ENCODE measurements around the gene IMMP2L. TPM values are rescaled to one million over a fixed set of nuclear protein-coding genes. Genes with fewer than 3 reads are reported as not detected.

Gene IMMP2L
- polyA plus RNA-seq, 2 of the 4 experiments (the other 2 are of a cell fraction): 16.1 to 23.8 TPM

GRCh38 chr7:111030336-111030735, 532.0 kb downstream of the IMMP2L start (continued):
- TF ChIP-seq HOXB13 (CRISPR knock-in tag; IDR thresholded peaks at IDR 0.05; ENCODE audit: low read depth): no peak

GRCh38 chr7:111029574-111030251, 532.6 kb downstream of the IMMP2L start:
- POLR2A ChIA-PET: no interaction called here
- no peak overlapping the region for H3K27ac ChIP-seq
- H3K4me1 ChIP-seq: peaks cover 9% of the 10 kb centered on the region; the same call in 1 of the 3 replicates
- TF ChIP-seq ZFP36 (IDR thresholded peaks at IDR 0.05; ENCODE audit: borderline replicate concordance, partially characterized antibody) (no peak), CBX8 (IDR thresholded peaks at IDR 0.05) (no peak), HOXA7 (CRISPR knock-in tag; IDR thresholded peaks at IDR 0.05) (no peak), RAD21 (conservative IDR thresholded peaks at IDR 0.05 in 1 of 2, IDR thresholded peaks at IDR 0.05 in 1 of 2) (no peak), ZNF302 (CRISPR knock-in tag; IDR thresholded peaks at IDR 0.05) (no peak), EP300 (IDR thresholded peaks at IDR 0.05) (no peak), SREBF2 (IDR thresholded peaks at IDR 0.05) (no peak), MYC (IDR thresholded peaks at IDR 0.05; ENCODE audit: borderline replicate concordance, low read length) (no peak), TP53 (CRISPR knock-in tag; IDR thresholded peaks at IDR 0.05) (no peak), HEYL (CRISPR knock-in tag; IDR thresholded peaks at IDR 0.05) (no peak), EHMT2 (IDR thresholded peaks at IDR 0.05; ENCODE audit: low read depth) (no peak), MAZ (IDR thresholded peaks at IDR 0.05; ENCODE audit: borderline replicate concordance, low read depth, low read length) (no peak), NR3C1 (IDR thresholded peaks at IDR 0.05) (no peak), RARB (CRISPR knock-in tag; IDR thresholded peaks at IDR 0.05) (no peak), FOXS1 (CRISPR knock-in tag; IDR thresholded peaks at IDR 0.05) (no peak), ESRRA (IDR thresholded peaks at IDR 0.05; ENCODE audit: borderline replicate concordance, low read length) (no peak), JUNB (IDR thresholded peaks at IDR 0.05) (no peak), KDM1A (IDR thresholded peaks at IDR 0.05; ENCODE audit: low read depth) (no peak)
- TF ChIP-seq, protein P1, sequence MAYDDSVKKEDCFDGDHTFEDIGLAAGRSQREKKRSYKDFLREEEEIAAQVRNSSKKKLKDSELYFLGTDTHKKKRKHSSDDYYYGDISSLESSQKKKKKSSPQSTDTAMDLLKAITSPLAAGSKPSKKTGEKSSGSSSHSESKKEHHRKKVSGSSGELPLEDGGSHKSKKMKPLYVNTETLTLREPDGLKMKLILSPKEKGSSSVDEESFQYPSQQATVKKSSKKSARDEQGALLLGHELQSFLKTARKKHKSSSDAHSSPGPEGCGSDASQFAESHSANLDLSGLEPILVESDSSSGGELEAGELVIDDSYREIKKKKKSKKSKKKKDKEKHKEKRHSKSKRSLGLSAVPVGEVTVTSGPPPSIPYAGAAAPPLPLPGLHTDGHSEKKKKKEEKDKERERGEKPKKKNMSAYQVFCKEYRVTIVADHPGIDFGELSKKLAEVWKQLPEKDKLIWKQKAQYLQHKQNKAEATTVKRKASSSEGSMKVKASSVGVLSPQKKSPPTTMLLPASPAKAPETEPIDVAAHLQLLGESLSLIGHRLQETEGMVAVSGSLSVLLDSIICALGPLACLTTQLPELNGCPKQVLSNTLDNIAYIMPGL (CRISPR knock-in tag; IDR thresholded peaks at IDR 0.05; ENCODE audit: borderline replicate concordance): no peak
- ATAC-seq (no peak), DNase-seq (ENCODE audit: low read depth in 1 of 2, low spot score in 1 of 2) (no peak), FAIRE-seq (no peak)
- no peak overlapping the region for H3K4me3 ChIP-seq
- CTCF ChIA-PET: no interaction called here
- H3K9me3 ChIP-seq: no peaks in the 10 kb centered on the region
- no peak overlapping the region for H3K4me2 ChIP-seq
- 85% methylated on average over 1 of the region's 1 CpG for WGBS (ENCODE audit: missing lambda C conversion rate)

GRCh38 chr7:111029141-111029572, 533.1 kb downstream of the IMMP2L start:
- DNase-seq (ENCODE audit: low read depth in 1 of 2, low spot score in 1 of 2) (no peak), ATAC-seq (no peak), FAIRE-seq (no peak)
- peaks cover 9% of the 10 kb centered on the region; the same call in 1 of the 3 replicates for H3K4me1 ChIP-seq
- ChIA-PET POLR2A (no interaction called here), CTCF (no interaction called here)
- no peak overlapping the region for H3K4me3 ChIP-seq
- no peak overlapping the region for H3K4me2 ChIP-seq
- TF ChIP-seq ESRRA (IDR thresholded peaks at IDR 0.05; ENCODE audit: borderline replicate concordance, low read length) (no peak), REST (IDR thresholded peaks at IDR 0.05) (no peak), GATA3 (IDR thresholded peaks at IDR 0.05; ENCODE audit: borderline replicate concordance) (no peak), MYC (IDR thresholded peaks at IDR 0.05; ENCODE audit: borderline replicate concordance, low read length) (no peak), EP300 (IDR thresholded peaks at IDR 0.05) (no peak), PHF8 (IDR thresholded peaks at IDR 0.05; ENCODE audit: borderline replicate concordance, low read depth) (no peak), ATOH8 (CRISPR knock-in tag; IDR thresholded peaks at IDR 0.05; ENCODE audit: low read depth) (no peak), JUNB (IDR thresholded peaks at IDR 0.05) (no peak), FOXS1 (CRISPR knock-in tag; IDR thresholded peaks at IDR 0.05) (no peak), POLR2AphosphoS2 (conservative IDR thresholded peaks at IDR 0.05; ENCODE audit: low read length) (no peak), NFE2L2 (conservative IDR thresholded peaks at IDR 0.05; ENCODE audit: low read length) (no peak)
- TF ChIP-seq, protein P2, sequence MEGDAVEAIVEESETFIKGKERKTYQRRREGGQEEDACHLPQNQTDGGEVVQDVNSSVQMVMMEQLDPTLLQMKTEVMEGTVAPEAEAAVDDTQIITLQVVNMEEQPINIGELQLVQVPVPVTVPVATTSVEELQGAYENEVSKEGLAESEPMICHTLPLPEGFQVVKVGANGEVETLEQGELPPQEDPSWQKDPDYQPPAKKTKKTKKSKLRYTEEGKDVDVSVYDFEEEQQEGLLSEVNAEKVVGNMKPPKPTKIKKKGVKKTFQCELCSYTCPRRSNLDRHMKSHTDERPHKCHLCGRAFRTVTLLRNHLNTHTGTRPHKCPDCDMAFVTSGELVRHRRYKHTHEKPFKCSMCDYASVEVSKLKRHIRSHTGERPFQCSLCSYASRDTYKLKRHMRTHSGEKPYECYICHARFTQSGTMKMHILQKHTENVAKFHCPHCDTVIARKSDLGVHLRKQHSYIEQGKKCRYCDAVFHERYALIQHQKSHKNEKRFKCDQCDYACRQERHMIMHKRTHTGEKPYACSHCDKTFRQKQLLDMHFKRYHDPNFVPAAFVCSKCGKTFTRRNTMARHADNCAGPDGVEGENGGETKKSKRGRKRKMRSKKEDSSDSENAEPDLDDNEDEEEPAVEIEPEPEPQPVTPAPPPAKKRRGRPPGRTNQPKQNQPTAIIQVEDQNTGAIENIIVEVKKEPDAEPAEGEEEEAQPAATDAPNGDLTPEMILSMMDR (IDR thresholded peaks at IDR 0.05): no peak
- H3K9me3 ChIP-seq: no peaks in the 10 kb centered on the region
- H3K27ac ChIP-seq: no peak overlapping the region
- WGBS (ENCODE audit: missing lambda C conversion rate): 83% methylated on average over 1 of the region's 1 CpG

All from A549 (cell line).